ENCODE results near the gene OGT. TPM values are rescaled to one million over a fixed set of nuclear protein-coding genes. Genes with fewer than 3 reads are reported as not detected.

Gene OGT
- total and polyA plus RNA-seq, 8 donors: 117 to 325 (median 277) TPM

DNA sequence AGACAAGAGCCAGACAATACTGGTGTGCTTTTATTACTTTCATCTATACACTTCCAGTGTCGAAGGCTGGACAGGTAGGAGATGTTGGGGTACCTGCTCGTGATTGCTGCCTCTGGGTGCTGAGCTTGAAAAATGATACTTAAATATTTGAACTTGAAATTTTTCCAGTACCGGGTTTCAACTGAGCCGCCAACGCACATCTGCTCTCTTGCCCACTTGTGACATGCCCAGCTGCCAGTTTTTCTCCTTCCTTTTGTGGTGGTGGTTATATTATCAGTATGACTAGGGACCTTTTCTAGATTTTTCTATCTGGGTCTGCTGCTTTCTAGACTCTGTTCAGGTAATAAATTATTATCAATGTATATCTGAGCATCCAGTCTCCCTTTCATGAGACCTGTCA, 3.4 kb downstream of the OGT start:
- H3K4me3 ChIP-seq: peak overlapping the region in 1 of 2 donors; percentile 71
- peak overlapping the region in 1 of 2 donors; percentile 13 for H3K27ac ChIP-seq
- intact Hi-C loops (cut with DNase I): no loop called here
- peaks cover 0 to 58% of the 10 kb centered on the region in 2 donors for H3K4me1 ChIP-seq
- no peak for ATAC-seq
- H3K36me3 ChIP-seq: no peaks in the 10 kb centered on the region
- H3K9me3 ChIP-seq: no peaks in the 10 kb centered on the region
- DNase-seq: no peak
- TF ChIP-seq, protein P1, sequence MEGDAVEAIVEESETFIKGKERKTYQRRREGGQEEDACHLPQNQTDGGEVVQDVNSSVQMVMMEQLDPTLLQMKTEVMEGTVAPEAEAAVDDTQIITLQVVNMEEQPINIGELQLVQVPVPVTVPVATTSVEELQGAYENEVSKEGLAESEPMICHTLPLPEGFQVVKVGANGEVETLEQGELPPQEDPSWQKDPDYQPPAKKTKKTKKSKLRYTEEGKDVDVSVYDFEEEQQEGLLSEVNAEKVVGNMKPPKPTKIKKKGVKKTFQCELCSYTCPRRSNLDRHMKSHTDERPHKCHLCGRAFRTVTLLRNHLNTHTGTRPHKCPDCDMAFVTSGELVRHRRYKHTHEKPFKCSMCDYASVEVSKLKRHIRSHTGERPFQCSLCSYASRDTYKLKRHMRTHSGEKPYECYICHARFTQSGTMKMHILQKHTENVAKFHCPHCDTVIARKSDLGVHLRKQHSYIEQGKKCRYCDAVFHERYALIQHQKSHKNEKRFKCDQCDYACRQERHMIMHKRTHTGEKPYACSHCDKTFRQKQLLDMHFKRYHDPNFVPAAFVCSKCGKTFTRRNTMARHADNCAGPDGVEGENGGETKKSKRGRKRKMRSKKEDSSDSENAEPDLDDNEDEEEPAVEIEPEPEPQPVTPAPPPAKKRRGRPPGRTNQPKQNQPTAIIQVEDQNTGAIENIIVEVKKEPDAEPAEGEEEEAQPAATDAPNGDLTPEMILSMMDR (IDR thresholded peaks at IDR 0.05): no peak
- no peaks in the 10 kb centered on the region for H3K27me3 ChIP-seq

DNA sequence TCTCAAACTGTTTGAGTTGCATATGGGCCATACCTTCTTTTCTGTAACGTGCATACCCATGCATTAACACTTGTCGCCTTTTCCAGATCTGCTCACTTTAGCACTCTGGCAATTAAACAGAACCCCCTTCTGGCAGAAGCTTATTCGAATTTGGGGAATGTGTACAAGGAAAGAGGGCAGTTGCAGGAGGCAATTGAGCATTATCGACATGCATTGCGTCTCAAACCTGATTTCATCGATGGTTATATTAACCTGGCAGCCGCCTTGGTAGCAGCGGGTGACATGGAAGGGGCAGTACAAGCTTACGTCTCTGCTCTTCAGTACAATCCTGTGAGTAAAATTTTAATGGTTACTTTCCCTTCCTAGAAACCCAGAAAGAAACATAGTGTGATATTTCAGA, 4.8 kb downstream of the OGT start:
- ATAC-seq: no peak

DNA sequence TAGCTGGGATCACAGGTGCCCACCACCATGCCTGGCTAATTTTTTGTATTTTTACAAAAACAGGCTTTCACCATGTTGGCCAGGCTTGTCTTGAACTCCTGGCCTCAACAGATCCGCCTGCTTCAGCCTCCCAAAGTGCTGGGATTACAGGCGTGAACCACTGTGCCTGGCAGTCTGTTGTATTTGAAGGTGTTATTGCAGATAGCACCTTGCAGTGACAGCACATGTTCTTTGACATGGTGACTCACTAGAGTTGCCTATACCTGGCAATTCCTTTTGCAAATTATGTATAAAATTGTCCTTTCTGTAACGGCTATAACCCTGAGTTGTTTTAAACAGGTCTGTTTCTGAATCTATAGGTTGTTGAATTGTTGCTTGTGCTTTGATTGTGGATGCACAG, 7.9 kb downstream of the OGT start:
- ATAC-seq (peak; percentile 7), DNase-seq (no peak)
- H3K36me3 ChIP-seq: peaks cover 0 to 17% of the 10 kb centered on the region in 2 donors
- H3K27ac ChIP-seq: peak overlapping the region; percentile 4 to 66
- H3K9me3 ChIP-seq: no peaks in the 10 kb centered on the region
- TF ChIP-seq, protein P1 (IDR thresholded peaks at IDR 0.05): no peak
- H3K4me3 ChIP-seq: no peak overlapping the region
- intact Hi-C loops (cut with DNase I): no loop called here
- no peaks in the 10 kb centered on the region for H3K27me3 ChIP-seq
- H3K4me1 ChIP-seq: peaks cover 0 to 84% of the 10 kb centered on the region in 2 donors

More for the DNA sequence above, 4.8 kb downstream of the OGT start:
- Histone ChIP-seq H3K27ac (no peak overlapping the region), H3K9me3 (no peaks in the 10 kb centered on the region), H3K27me3 (no peaks in the 10 kb centered on the region), H3K4me1 (peaks cover 0 to 73% of the 10 kb centered on the region in 2 donors), H3K36me3 (no peaks in the 10 kb centered on the region), H3K4me3 (no peak overlapping the region)
- intact Hi-C loops (cut with DNase I): no loop called here
- DNase-seq: no peak
- TF ChIP-seq, protein P1 (IDR thresholded peaks at IDR 0.05): no peak

DNA sequence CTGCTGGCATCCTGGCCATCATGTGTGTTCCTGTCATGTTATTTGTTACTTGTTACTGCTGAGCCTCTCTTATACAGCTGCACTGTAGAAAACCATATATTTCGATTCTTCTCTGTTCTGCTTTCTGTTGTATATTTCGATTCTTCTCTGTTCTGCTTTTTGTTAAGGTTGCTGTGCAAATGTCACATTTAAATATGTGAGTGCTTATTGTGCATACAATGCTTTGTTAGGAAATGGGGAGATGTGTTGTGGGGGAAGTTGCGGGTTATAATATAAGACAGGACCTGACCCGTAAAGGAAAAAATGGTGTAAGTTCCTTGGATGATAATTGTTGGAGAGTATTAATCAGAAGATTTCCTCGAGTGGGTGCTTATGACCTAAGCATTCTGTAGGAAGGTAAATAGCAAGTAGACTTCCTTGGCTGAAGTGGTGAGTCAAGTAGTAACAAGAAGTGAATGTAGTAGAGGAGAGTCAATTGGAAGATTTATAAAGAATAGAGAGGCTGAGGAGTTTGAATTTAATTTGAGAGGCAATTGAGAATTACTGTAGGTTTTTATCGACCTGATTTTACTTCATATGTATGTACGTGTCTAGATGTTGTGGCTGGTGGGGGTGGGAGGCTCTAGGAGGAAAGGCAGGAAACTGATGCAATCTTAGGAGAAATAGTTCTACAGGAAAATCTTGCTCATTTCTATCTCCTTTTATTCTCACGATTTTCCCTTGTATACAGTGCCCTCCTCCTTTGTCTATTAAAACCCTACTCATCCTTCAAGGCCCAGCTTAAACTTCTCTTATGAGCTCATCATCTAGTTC, 8.5 kb downstream of the OGT start:
- ATAC-seq: peak; percentile 54

DNA sequence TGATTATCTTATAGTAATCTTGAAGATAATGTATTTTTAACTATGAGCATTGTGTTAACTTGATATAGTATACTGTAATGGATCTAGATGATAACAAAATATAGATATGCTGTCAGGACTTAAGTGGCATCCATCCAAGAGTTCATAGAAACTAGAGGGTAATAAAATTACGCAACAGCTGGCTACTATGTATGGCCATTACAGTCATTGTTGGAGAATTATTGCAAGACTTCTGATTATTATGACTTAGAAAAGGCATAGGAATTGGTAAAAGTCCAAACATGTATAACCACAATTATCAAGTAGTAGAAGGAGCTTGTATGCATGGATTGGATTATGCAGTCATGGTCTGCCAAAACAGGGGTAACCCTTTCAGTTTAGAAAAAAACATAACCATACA, 9.5 kb downstream of the OGT start:
- ATAC-seq (no peak), DNase-seq (peak in 1 of 4 donors; percentile 36)
- Histone ChIP-seq H3K27ac (peak overlapping the region; percentile 20 to 66), H3K4me3 (no peak overlapping the region), H3K9me3 (no peaks in the 10 kb centered on the region), H3K36me3 (peaks cover 0 to 33% of the 10 kb centered on the region in 2 donors), H3K4me1 (peaks cover 0 to 69% of the 10 kb centered on the region in 2 donors), H3K27me3 (no peaks in the 10 kb centered on the region)
- intact Hi-C loops (cut with DNase I): no loop called here
- TF ChIP-seq, protein P1 (IDR thresholded peaks at IDR 0.05): no peak

More for the DNA sequence above, 8.5 kb downstream of the OGT start:
- peaks cover 0 to 23% of the 10 kb centered on the region in 2 donors for H3K36me3 ChIP-seq
- H3K9me3 ChIP-seq: no peaks in the 10 kb centered on the region
- no peaks in the 10 kb centered on the region for H3K27me3 ChIP-seq
- H3K4me3 ChIP-seq: no peak overlapping the region
- intact Hi-C loops (cut with DNase I): no loop called here
- H3K27ac ChIP-seq: peak overlapping the region; percentile 4 to 66
- no peak for DNase-seq
- TF ChIP-seq, protein P1 (IDR thresholded peaks at IDR 0.05): no peak
- H3K4me1 ChIP-seq: peaks cover 0 to 79% of the 10 kb centered on the region in 2 donors
